GM23248 (cell line): ENCODE data around the gene PI4KA.

Experiments used
- EZH2 ChIP-seq: fragments of 200-600 bp; sonication (generic); IDR thresholded peaks from 2 replicates; pipeline ENCODE4 v1.6.1; 2018; ENCODE audit warnings: antibody characterized with exemption, mild to moderate bottlenecking; ENCODE audit not compliant: insufficient read depth, poor library complexity, severe bottlenecking
- EZH2phosphoT487 ChIP-seq: fragments of 200-600 bp; sonication (generic); IDR thresholded peaks from 2 replicates; pipeline ENCODE4 v1.6.1; 2018; ENCODE audit warnings: antibody characterized with exemption, moderate library complexity, mild to moderate bottlenecking, low read depth; ENCODE audit not compliant: insufficient read depth

GRCh38 chr22:20724676-20725454 is 133.7 kb downstream of the PI4KA start:
- TF ChIP-seq EZH2 (no peak), EZH2phosphoT487 (no peak)
